Activated T-cell treated with anti-CD3 and anti-CD28 coated beads for 4 hours (primary cell): ENCODE data around the gene SIRT2.
"Not testable (repeated sequence)": the region's sequence is repeated elsewhere in the genome, so short reads cannot be mapped to it uniquely, and the experiment has no call there.

ENCODE experiments used
- DNase-seq: peaks from one replicate; pipeline ENCODE4 v3.0.0-alpha.2; 2020

Gene SIRT2

DNA sequence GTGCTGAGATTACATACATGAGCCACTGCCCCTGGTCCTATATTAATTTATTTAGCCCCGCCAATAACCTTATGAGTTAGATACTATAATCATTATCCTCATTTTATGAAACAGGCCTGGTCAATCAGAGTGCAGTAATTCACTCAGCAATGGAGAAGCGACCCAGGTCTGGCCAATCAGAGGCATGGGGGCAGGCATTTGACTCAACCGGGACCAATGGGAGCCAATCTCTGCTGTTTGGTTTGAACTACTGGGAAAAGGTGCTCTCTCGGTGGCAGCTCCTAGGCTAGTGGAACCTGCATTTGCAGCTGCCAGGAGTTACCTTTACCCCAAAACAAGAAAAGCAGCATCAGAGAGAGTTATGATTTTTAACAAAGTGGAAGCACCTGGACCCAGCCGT, 6.6 kb downstream of the SIRT2 start:
- no peak for DNase-seq

DNA sequence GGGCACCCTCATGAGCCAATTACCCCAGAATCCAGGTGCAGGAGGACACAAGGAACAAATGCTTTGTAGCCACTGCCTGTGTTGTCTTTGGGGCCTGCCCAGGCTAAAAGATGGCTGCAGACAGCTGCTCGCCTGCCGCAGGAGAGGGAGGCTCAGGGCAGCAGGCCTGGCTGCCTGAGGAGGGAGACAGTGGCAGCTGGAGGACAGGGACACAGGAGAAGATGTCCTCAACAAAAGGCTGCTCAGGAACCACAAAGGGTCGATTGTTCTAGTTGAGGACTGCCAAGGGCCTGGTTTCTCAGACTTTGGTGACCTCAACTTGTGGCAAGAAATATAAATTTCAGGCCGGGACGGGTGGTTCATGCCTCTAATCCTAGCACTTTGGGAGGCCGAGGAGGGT, 7.6 kb downstream of the SIRT2 start:
- no peak for DNase-seq

DNA sequence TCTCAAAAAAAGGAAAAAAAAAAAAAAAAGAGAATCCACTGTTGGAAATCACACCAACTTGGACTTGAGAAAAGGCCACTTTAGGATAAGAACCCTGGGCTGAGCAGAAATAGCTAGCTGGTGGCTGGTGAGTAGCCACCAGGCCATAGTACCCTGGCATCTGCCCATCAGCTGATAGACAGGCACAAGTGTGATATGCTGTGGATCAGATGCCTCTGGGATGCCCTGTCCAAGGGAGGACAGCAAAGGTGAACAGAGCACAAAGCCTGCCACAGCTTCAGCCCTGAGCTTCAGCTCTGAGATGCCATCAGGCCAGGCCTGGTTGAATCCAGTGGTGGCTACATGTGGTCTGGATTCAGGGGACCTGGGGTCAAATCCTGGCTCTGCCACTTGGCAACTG, 8.7 kb downstream of the SIRT2 start:
- DNase-seq, result no peak

DNA sequence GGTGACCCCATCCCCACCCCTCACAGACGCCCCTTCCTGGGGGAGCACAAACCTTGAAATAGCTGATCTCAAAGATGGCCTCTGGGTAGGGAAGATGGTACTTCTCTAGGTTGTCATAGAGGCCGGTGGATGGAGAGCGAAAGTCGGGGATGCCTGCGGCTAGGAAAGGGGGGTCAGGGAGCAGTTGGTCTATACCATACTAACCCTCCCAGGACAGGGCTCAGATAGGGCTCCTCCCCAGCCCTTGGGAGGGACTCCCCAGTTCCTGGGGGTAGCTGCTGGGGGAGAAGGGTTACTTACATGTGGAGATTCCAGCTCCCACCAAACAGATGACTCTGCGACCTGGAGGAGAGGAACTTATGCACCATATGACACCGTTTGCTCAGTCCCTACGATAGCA, 9.6 kb downstream of the SIRT2 start:
- no peak for DNase-seq

GRCh38 chr19:38888876-38889275, 10.5 kb downstream of the SIRT2 start:
- DNase-seq, result no peak

GRCh38 chr19:38884691-38885090, 14.7 kb downstream of the SIRT2 start:
- DNase-seq, result not testable (repeated sequence)

GRCh38 chr19:38883286-38883685, 16.1 kb downstream of the SIRT2 start:
- DNase-seq, result no peak

DNA sequence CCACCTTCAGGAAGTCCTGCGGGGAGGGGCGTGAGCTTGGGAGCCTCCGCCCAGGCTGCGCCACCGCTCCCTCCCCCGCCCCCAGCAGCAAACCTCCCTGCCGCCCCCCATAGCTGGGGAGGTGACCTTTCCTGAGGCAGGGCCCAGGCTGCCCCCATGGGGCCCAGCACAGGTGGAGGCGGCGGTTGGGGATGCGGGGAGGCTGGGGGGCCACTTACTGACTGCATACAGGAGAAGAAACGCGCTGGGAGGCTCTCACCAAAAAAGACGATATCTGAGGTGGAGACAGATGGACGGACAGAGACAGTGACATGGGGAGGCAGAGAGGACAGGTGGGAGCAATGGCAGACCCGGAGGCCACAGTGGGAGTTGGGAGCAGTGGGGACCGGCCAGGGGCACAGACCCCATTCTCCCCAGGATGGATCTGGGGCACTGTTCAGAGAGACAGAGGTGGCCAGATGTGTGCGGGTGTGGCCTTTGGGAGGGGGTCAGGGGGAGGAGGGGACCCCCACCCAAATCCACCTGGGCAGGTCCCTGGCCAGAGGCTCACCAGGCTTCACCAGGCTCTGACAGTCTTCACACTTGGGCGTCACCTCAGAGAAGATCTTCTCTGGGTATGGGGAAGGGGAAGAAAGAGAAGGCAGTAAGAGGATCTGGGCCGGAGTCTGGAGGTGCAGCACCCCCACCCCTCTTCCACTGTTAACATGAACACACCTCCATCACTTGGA, 18.4 kb downstream of the SIRT2 start:
- DNase-seq, result no peak

DNA sequence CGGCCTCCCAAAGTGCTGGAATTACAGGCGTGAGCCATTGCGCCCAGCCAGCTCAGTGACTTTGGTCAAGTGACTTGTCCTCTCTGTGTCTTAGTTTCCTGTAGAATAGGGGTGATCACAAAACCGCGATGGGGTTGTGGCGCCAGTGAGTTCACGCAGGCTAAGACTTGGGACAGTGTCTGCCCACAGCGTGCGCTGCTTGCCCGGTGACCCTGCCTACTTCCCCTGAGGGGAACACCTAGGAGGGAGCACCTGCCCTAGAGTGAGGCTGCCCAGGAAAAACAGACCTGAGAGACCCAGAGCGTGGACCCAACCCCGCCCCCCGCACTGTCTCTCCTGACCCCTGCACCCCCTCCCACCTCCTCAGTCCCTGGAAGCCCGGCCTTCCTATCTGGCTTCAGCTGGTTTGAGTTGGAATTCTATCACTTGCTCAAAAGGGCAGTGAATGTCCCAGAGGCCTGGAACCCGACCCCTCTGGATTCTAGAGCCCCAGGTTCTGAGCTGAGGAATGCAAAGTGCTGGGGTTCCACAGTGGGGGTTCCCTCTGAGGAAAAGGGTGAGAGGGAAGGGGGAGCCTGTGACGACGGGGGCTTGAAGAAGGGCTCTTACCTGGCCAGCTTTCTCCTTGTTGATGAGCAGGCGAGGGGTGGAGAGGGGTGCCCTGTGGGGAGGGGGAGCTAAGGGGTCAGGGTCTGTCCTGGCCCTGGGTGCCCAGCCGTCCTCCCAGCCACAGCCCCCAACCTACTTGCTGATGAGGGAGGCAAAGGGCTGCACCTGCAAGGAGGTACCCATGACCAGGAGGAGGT, 19.1 kb downstream of the SIRT2 start:
- DNase-seq, result no peak

DNA sequence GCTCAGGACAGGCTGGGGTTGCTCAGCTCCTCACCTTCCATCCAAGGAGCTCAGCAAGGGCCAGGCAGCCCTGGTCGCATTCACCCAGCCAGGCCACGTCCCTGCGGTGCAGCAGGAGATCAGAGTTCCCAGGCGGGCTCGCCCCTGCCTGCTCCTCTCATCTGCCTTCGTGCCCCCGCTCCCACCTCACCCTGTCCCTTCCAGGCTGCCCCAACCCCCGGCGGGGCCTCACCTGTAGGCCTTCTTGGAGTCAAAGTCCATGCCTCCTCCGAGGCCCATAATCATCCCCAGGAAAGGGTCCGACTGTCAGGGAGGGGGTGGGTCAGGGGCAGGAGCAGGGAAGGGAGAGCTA, 20.0 kb downstream of the SIRT2 start:
- no peak for DNase-seq

GRCh38 chr19:38878575-38879399, 20.6 kb downstream of the SIRT2 start:
- DNase-seq, result no peak

DNA sequence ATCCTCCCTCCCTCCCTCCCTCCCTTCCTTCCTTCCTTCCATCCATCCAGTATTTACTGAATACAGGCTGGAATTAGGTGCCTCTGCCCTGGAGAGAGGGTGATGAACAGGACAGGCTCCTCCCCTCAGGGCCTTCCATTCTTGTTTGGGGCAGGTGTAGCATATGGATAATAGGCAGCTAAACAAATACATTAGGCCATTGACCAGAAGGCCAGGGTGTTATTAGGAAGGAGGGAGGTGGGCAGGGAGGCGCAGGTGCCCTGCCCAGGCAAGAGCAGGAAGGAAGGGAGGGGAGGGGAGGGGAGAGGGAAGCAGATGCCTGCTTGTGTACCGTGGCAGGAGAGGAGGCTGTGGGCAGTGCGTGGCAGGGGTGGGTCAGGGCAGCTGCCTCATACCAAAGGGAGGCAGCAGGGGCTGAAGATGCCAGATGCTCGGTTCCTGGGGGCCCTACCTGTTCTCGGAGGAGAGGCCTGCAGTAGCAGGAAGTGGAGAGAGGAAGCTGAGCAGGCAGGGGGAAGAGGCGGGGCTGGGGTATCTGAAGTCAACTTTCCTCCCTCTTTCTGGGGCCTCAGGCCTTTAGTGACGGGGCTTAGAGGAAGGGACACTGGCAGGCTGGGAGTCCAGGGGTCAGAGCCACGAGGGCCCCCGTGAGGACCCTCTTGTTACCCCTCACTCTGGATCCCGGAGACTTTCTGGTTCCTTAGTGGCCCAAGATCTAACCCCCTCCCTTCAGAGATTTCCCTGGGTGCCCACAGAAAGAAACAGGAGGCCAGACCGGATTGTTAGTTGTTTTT, 21.4 kb downstream of the SIRT2 start, which contains the start of gene RINL:
TSS of gene RINL (minus strand) at position 495 of the 794 bp plus-strand sequence. CDS start 1,533 bp downstream, outside the sequence.
- peak; percentile 51 for DNase-seq

- DNase-seq, result no peak
These were observed 23.6 kb downstream of the SIRT2 start for GRCh38 chr19:38875656-38876395.

- not testable (repeated sequence) for DNase-seq
These were observed 26.0 kb downstream of the SIRT2 start for GRCh38 chr19:38873400-38873799.

- no peak for DNase-seq
These were observed 28.8 kb downstream of the SIRT2 start for GRCh38 chr19:38870612-38871011.

- DNase-seq, result peak; percentile 89
These were observed 29.4 kb downstream of the SIRT2 start for GRCh38 chr19:38869836-38870607.

GRCh38 chr19:38869160-38869835, 30.1 kb downstream of the SIRT2 start:
- DNase-seq, result no peak

DNA sequence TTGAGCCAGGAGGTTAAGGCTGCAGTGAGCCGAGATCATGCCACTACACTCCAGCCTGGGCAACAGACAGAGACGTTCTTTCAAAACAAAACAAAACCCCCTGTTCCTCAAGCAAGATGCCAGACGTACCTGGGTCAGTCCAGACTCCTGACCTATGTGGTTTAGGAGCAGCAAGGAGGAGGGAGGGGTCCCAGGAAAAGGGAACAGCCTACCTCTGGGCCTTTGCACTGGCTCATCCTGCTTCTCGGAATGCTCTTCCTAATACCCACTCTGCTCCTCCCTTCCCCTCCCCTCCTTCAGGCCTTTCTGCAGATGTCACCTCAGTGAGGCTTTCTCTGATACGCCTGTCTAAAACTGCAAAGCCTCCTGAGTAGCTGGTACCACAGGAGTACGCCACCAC, 30.9 kb downstream of the SIRT2 start:
- no peak for DNase-seq

- no peak for DNase-seq
These were observed 32.1 kb downstream of the SIRT2 start for GRCh38 chr19:38867171-38867780.
